Measurements from ENCODE around the gene MNAT1.

The MNAT1 gene

GRCh38 chr14:60893911-60894310, 159.3 kb downstream of the MNAT1 start:
- DNase-seq, result no peak

- DNase-seq, result no peak
These were observed 169.8 kb downstream of the MNAT1 start for GRCh38 chr14:60904381-60904780.

- no peak for DNase-seq
These were observed 171.4 kb downstream of the MNAT1 start for GRCh38 chr14:60905923-60906322.

- DNase-seq, result no peak
These were observed 181.2 kb downstream of the MNAT1 start for GRCh38 chr14:60915781-60916180.

GRCh38 chr14:60922050-60922449, 187.5 kb downstream of the MNAT1 start:
- DNase-seq, result no peak

- DNase-seq, result no peak
These were observed 190.7 kb downstream of the MNAT1 start for GRCh38 chr14:60925286-60925685.

GRCh38 chr14:60926002-60926401, 191.4 kb downstream of the MNAT1 start:
- DNase-seq, result no peak

GRCh38 chr14:60931218-60931617, 196.7 kb downstream of the MNAT1 start:
- DNase-seq, result no peak

- no peak for DNase-seq
These were observed 199.5 kb downstream of the MNAT1 start for GRCh38 chr14:60933920-60934655.

- DNase-seq, result no peak
These were observed 200.8 kb downstream of the MNAT1 start for GRCh38 chr14:60935319-60935718.

- no peak for DNase-seq
These were observed 209.1 kb downstream of the MNAT1 start for GRCh38 chr14:60943637-60944032.

GRCh38 chr14:60944204-60944603, 209.6 kb downstream of the MNAT1 start:
- DNase-seq, result no peak

GRCh38 chr14:60945984-60946383, 211.4 kb downstream of the MNAT1 start:
- DNase-seq, result no peak

GRCh38 chr14:60946773-60947172, 212.2 kb downstream of the MNAT1 start:
- DNase-seq, result no peak

- no peak for DNase-seq
These were observed 217.3 kb downstream of the MNAT1 start for GRCh38 chr14:60951776-60952435.

GRCh38 chr14:60956202-60956601, 221.6 kb downstream of the MNAT1 start:
- no peak for DNase-seq

GRCh38 chr14:60956632-60957031, 222.1 kb downstream of the MNAT1 start:
- no peak for DNase-seq

- DNase-seq, result no peak
These were observed 223.6 kb downstream of the MNAT1 start for GRCh38 chr14:60958146-60958545.

GRCh38 chr14:60963761-60964160, 229.2 kb downstream of the MNAT1 start:
- DNase-seq, result no peak

GRCh38 chr14:60964904-60965303, 230.3 kb downstream of the MNAT1 start:
- DNase-seq, result no peak

- no peak for DNase-seq
These were observed 230.8 kb downstream of the MNAT1 start for GRCh38 chr14:60965402-60965801.

- DNase-seq, result peak; percentile 57
These were observed 233.5 kb downstream of the MNAT1 start for GRCh38 chr14:60968099-60968498.

- no peak for DNase-seq
These were observed 234.1 kb downstream of the MNAT1 start for GRCh38 chr14:60968671-60969070.

GRCh38 chr14:60970146-60970545, 235.6 kb downstream of the MNAT1 start:
- no peak for DNase-seq

- DNase-seq, result no peak
These were observed 236.7 kb downstream of the MNAT1 start for GRCh38 chr14:60971271-60971670.

Measured in islet precursor cell (in vitro differentiated cells).